Nephron (organoid): ENCODE measurements around the gene SLC9A8.
A peak's percentile ranks its signal among the peaks of the same experiment; 100 is the strongest.
"Not testable (repeated sequence)": the region's sequence is repeated elsewhere in the genome, so short reads cannot be mapped to it uniquely, and the experiment has no call there.

ENCODE experiments used
- H3K27ac Mint-ChIP-seq, 3 experiments: 2 replicates each; pipeline ENCODE4 v1.8.0; 2020; ENCODE audit warnings: mixed read lengths in 3 of 3, mild to moderate bottlenecking in 2 of 3, moderate library complexity in 1 of 3
- H3K27me3 Mint-ChIP-seq: 2 replicates; pipeline ENCODE4 v1.8.0; 2021; ENCODE audit warnings: low read depth, mild to moderate bottlenecking, moderate library complexity, mixed read lengths
- H3K36me3 Mint-ChIP-seq: 2 replicates; pipeline ENCODE4 v1.8.0; 2020; ENCODE audit warnings: low read depth, mixed read lengths
- H3K4me1 Mint-ChIP-seq: 2 replicates; pipeline ENCODE4 v1.8.0; 2020; ENCODE audit warnings: mixed read lengths
- H3K4me3 Mint-ChIP-seq, 3 experiments: 2 replicates each; pipeline ENCODE4 v1.8.0; 2020; ENCODE audit warnings: mild to moderate bottlenecking in 3 of 3, mixed read lengths in 3 of 3, moderate library complexity in 2 of 3
- H3K9me3 Mint-ChIP-seq: 2 replicates; pipeline ENCODE4 v1.8.0; 2020; ENCODE audit warnings: mixed read lengths
- CTCF ChIP-seq, 3 experiments: fragments of 200-600 bp; sonication (generic); IDR thresholded peaks; one replicate each; pipeline ENCODE4 v1.5.0; 2021; ENCODE audit warnings: antibody characterized with exemption in 3 of 3; ENCODE audit not compliant: unreplicated experiment in 3 of 3

SLC9A8 gene

GRCh38 chr20:49892817-49893216 is 80.2 kb downstream of the SLC9A8 start:
- Mint-ChIP-seq H3K36me3 (peaks cover 9% of the 10 kb centered on the region), H3K27me3 (no peaks in the 10 kb centered on the region), H3K9me3 (no peaks in the 10 kb centered on the region), H3K4me3 (peak overlapping the region in 1 of 3 experiments; percentile 10), H3K4me1 (peaks cover 54% of the 10 kb centered on the region), H3K27ac (peak overlapping the region in 2 of 3 experiments; percentile 33 to 68)
- no peak for TF ChIP-seq CTCF (IDR thresholded peaks at IDR 0.05; ENCODE audit: unreplicated experiment in 3 of 3)

- peak overlapping the region in 1 of 3 experiments; percentile 10 for H3K4me3 Mint-ChIP-seq
- H3K27ac Mint-ChIP-seq: peak overlapping the region in 2 of 3 experiments; percentile 37 to 86
- TF ChIP-seq CTCF (IDR thresholded peaks at IDR 0.05; ENCODE audit: unreplicated experiment in 3 of 3): no peak
- no peaks in the 10 kb centered on the region for H3K27me3 Mint-ChIP-seq
- H3K4me1 Mint-ChIP-seq: peaks cover 50% of the 10 kb centered on the region
- H3K36me3 Mint-ChIP-seq: peaks cover 6% of the 10 kb centered on the region
- H3K9me3 Mint-ChIP-seq: no peaks in the 10 kb centered on the region
Observed at GRCh38 chr20:49893242-49894072, 80.8 kb downstream of the SLC9A8 start.

- Mint-ChIP-seq H3K4me3 (no peak overlapping the region), H3K27me3 (no peaks in the 10 kb centered on the region), H3K4me1 (peaks cover 44% of the 10 kb centered on the region), H3K36me3 (peaks cover 5% of the 10 kb centered on the region), H3K9me3 (no peaks in the 10 kb centered on the region), H3K27ac (peak overlapping the region in 1 of 3 experiments; percentile 86)
- no peak for TF ChIP-seq CTCF (IDR thresholded peaks at IDR 0.05; ENCODE audit: unreplicated experiment in 3 of 3)
Observed at GRCh38 chr20:49894073-49894470, 81.4 kb downstream of the SLC9A8 start.

- H3K27ac Mint-ChIP-seq, H3K4me3 Mint-ChIP-seq, H3K27me3 Mint-ChIP-seq, H3K36me3 Mint-ChIP-seq, H3K9me3 Mint-ChIP-seq: not testable (repeated sequence)
- H3K4me1 Mint-ChIP-seq: peaks cover 34% of the 10 kb centered on the region
Observed at GRCh38 chr20:49895474-49896093, 83.0 kb downstream of the SLC9A8 start.

GRCh38 chr20:49896204-49896603 is 83.6 kb downstream of the SLC9A8 start:
- Mint-ChIP-seq H3K36me3 (peaks cover 5% of the 10 kb centered on the region), H3K4me3 (no peak overlapping the region), H3K27me3 (no peaks in the 10 kb centered on the region), H3K9me3 (no peaks in the 10 kb centered on the region), H3K4me1 (peaks cover 29% of the 10 kb centered on the region), H3K27ac (no peak overlapping the region)
- no peak for TF ChIP-seq CTCF (IDR thresholded peaks at IDR 0.05; ENCODE audit: unreplicated experiment in 3 of 3)

- no peak overlapping the region for H3K4me3 Mint-ChIP-seq
- peak overlapping the region in 2 of 3 experiments; percentile 8 to 45 for H3K27ac Mint-ChIP-seq
- no peaks in the 10 kb centered on the region for H3K9me3 Mint-ChIP-seq
- peaks cover 19% of the 10 kb centered on the region for H3K36me3 Mint-ChIP-seq
- H3K4me1 Mint-ChIP-seq: peaks cover 5% of the 10 kb centered on the region
- no peaks in the 10 kb centered on the region for H3K27me3 Mint-ChIP-seq
- no peak for TF ChIP-seq CTCF (IDR thresholded peaks at IDR 0.05; ENCODE audit: unreplicated experiment in 3 of 3)
Observed at GRCh38 chr20:49899541-49900383, 87.1 kb downstream of the SLC9A8 start.
